GM13976 (cell line): ENCODE measurements around the gene PDZD4.
A peak's percentile ranks its signal among the peaks of the same experiment; 100 is the strongest.

ENCODE experiments used
- DNase-seq: peaks from one replicate; pipeline ENCODE4 v3.0.0; 2012; ENCODE audit warnings: low spot score
- CTCF ChIP-seq: IDR thresholded peaks from 2 replicates; pipeline ENCODE4 v1.5.1; 2012; ENCODE audit warnings: borderline replicate concordance, mild to moderate bottlenecking; ENCODE audit not compliant: insufficient read depth; ENCODE audit errors: extremely low read depth, missing control alignments, control extremely low read depth
- in situ Hi-C: fragments of 300-500 bp; cut with MboI; formaldehyde crosslinking; loops from one replicate; pipeline ENCODE4 v1.12.0; 2022; ENCODE audit warnings: low sequenced_read_pairs, mixed read lengths, inconsistent platforms; ENCODE audit not compliant: unreplicated experiment

Gene PDZD4

GRCh38 chrX:153799326-153799725 is 31.0 kb downstream of the PDZD4 start:
- in situ Hi-C loops, result no loop called here
- TF ChIP-seq CTCF, result no peak

DNA sequence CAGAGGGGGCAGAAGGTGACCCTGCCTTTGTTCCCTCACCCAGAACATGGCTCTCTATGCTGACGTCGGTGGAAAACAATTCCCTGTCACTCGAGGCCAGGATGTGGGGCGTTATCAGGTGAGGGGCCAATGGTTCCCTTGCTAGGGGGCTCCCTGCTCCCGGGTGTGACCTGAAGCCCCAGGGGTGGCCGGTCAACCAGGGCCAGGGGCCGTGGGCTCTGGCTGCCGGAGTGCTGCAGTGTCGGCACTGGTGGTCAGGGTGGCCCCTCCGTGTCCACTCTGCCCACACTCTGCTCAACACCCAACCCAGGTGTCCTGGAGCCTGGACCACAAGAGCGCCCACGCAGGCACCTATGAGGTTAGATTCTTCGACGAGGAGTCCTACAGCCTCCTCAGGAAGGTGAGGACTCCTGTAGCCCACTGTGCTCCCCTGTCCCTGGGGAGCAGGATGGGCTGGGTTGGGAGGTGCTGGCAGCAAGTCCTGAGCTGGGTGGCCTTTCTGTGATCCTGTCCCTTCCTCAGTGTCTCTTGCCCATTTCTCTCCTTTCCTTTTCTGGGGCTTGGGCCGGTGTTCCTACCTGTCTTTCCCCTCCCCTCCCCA is 32.8 kb downstream of the PDZD4 start:
- in situ Hi-C loops, result no loop called here
- TF ChIP-seq CTCF, result no peak
- DNase-seq, result no peak

More at GRCh38 chrX:153799326-153799725, 31.0 kb downstream of the PDZD4 start:
- no peak for DNase-seq

DNA sequence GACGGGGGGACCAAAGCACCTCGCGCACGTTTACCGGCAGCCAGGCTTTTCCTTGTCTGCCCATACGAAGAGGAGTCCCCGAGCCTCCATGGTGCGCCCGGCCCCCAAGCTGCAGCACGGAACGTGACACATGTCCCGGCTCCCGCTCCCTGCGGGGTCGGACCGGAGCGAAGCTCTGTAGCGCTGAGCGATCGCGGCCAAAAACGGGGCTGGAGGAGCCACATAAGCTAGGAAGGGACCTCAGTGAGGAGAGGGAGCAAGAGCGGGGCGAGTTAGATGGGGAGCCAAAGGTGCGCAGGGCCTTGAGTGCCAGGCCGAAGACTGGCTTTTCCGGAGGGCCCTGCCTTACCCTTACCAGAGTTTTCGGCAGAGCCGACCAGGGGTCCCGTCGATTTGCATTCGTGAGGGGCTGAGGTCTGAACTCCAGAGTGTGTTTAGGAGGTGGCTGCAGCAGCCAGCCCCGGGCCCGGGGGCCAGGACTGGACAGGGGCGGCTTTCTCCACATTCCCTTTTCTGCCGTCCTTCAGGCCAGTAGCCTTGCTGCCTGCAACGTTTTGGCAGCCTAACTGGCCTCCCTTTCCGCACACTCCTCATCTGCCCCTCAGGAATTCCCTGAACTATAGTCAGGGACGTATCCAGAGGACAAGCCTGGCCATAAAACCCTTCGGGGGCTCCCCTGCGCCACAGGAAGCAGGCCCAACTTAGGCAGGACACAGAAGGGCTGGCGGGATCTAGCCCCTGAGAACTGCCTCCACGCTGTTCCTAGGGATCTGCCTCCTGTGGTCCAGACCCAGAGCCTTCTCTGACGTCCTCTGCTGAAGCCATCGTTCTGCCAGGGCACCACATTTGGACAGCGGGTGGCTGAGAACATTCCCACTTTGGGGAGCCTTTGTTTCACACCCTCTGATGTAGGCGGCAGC is 35.2 kb downstream of the PDZD4 start:
- in situ Hi-C loops, result no loop called here
- no peak for TF ChIP-seq CTCF
- no peak for DNase-seq

- in situ Hi-C loops, result no loop called here
- no peak for TF ChIP-seq CTCF
- peak; percentile 97 for DNase-seq
Measured at GRCh38 chrX:153794018-153794896, 36.1 kb downstream of the PDZD4 start, which contains the start of the genes IDH3G and SSR4. IDH3G (minus strand) TSS chrX:153794375; CDS start chrX:153794326, 49 bp downstream. SSR4 (plus strand) TSS chrX:153794668; CDS start chrX:153794688, 20 bp downstream.

- no peak for DNase-seq
- in situ Hi-C loops, result no loop called here
- no peak for TF ChIP-seq CTCF
Measured at GRCh38 chrX:153793291-153793690, 37.1 kb downstream of the PDZD4 start.

DNA sequence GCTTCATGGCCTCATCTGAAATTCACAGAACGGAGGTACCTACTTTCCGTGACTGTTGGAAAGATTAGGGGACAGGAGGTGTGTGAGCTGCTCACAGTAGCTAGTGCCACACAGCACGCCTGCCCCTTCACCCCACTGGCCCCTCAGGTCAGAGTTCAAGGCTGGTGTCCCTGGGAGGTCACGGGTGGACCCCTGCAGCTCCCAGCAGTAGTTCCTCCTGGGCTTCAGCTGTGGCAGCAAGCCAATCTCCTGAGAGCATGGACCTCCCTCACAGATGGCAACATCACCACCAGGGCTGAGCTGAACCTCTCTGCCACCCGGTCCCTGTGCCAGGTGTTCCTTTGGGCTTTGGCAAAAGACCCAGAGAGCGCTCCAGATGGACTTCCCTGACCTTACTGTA is 38.0 kb downstream of the PDZD4 start:
- in situ Hi-C loops, result no loop called here
- no peak for TF ChIP-seq CTCF
- DNase-seq, result no peak
